GM23338 (cell line): ENCODE results near the gene MYDGF. TPM values are rescaled to one million over a fixed set of nuclear protein-coding genes. Genes with fewer than 3 reads are reported as not detected.
A peak's percentile ranks its signal among the peaks of the same experiment; 100 is the strongest.

Experiments used
- ATAC-seq: fragments of 200-7000 bp; cut with Tn5 transposase; 3 replicates; pipeline ENCODE4 v1.9.1; 2020
- DNase-seq: peaks from one replicate; pipeline ENCODE4 v3.0.0-alpha.2; 2015; ENCODE audit warnings: low spot score
- H2AFZ ChIP-seq: fragments of 200-600 bp; sonication (generic); 2 replicates; pipeline ENCODE4 v1.8.0; 2016; ENCODE audit warnings: antibody characterized with exemption, mild to moderate bottlenecking, moderate library complexity
- H3F3A ChIP-seq: fragments of 200-600 bp; sonication (generic); replicated peaks from 2 replicates; pipeline ENCODE4 v1.8.0; 2017; ENCODE audit warnings: antibody characterized with exemption, mixed run types, low read depth
- H3K27ac ChIP-seq: fragments of 200-600 bp; sonication (generic); 2 replicates; pipeline ENCODE4 v1.6.1; 2016; ENCODE audit warnings: low read depth
- H3K27me3 ChIP-seq: fragments of 200-600 bp; sonication (generic); 2 replicates; pipeline ENCODE4 v1.8.0; 2016; ENCODE audit warnings: mild to moderate bottlenecking, mixed run types, moderate library complexity; ENCODE audit not compliant: insufficient read depth
- H3K36me3 ChIP-seq: fragments of 200-600 bp; sonication (generic); 2 replicates; pipeline ENCODE4 v1.8.0; 2016; ENCODE audit warnings: mild to moderate bottlenecking; ENCODE audit not compliant: insufficient read depth
- H3K4me1 ChIP-seq: fragments of 200-600 bp; sonication (generic); 2 replicates; pipeline ENCODE4 v1.8.0; 2016; ENCODE audit warnings: mild to moderate bottlenecking, moderate library complexity; ENCODE audit not compliant: insufficient read depth
- H3K4me2 ChIP-seq: fragments of 200-600 bp; sonication (generic); 2 replicates; pipeline ENCODE4 v1.7.1; 2017; ENCODE audit warnings: mixed run types
- H3K4me3 ChIP-seq: fragments of 200-600 bp; sonication (generic); 2 replicates; pipeline ENCODE4 v1.6.1; 2016; ENCODE audit warnings: mixed run types
- H3K79me2 ChIP-seq: fragments of 200-600 bp; sonication (generic); replicated peaks from 2 replicates; pipeline ENCODE4 v1.8.0; 2017; ENCODE audit warnings: mild to moderate bottlenecking; ENCODE audit not compliant: insufficient read depth
- H3K9me2 ChIP-seq: fragments of 200-600 bp; sonication (generic); 2 replicates; pipeline ENCODE4 v1.8.0; 2017; ENCODE audit not compliant: insufficient read depth
- H4K20me1 ChIP-seq: fragments of 200-600 bp; sonication (generic); replicated peaks from 2 replicates; pipeline ENCODE4 v1.8.0; 2017; ENCODE audit warnings: mild to moderate bottlenecking; ENCODE audit not compliant: insufficient read depth
- H3K27ac Mint-ChIP-seq: 2 replicates; pipeline ENCODE4 v1.8.0; 2020; ENCODE audit warnings: inconsistent platforms, mild to moderate bottlenecking, moderate library complexity, mixed read lengths
- H3K27me3 Mint-ChIP-seq: 3 replicates; pipeline ENCODE4 v1.8.0; 2022; ENCODE audit warnings: low read depth, mild to moderate bottlenecking, moderate library complexity, mixed read lengths, inconsistent platforms; ENCODE audit not compliant: insufficient read depth, poor library complexity
- H3K36me3 Mint-ChIP-seq: 3 replicates; pipeline ENCODE4 v1.8.0; 2021; ENCODE audit warnings: low read depth, mild to moderate bottlenecking, inconsistent platforms, moderate library complexity, mixed read lengths
- H3K4me1 Mint-ChIP-seq: 3 replicates; pipeline ENCODE4 v1.8.0; 2020; ENCODE audit warnings: mild to moderate bottlenecking, inconsistent platforms, mixed read lengths
- H3K4me3 Mint-ChIP-seq: 3 replicates; pipeline ENCODE4 v1.8.0; 2021; ENCODE audit warnings: moderate library complexity, mild to moderate bottlenecking, inconsistent platforms, mixed read lengths
- H3K9me3 Mint-ChIP-seq: 3 replicates; pipeline ENCODE4 v1.8.0; 2020; ENCODE audit warnings: moderate library complexity, mild to moderate bottlenecking, inconsistent platforms, mixed read lengths
- CTCF ChIP-seq, 2 experiments: fragments of 200-600 bp in 1 of 2; sonication (generic) in 1 of 2; conservative IDR thresholded peaks; 2 replicates each; pipeline versions ENCODE4 v1.5.1 to v1.6.1; 2016 to 2017; ENCODE audit warnings: antibody characterized with exemption in 2 of 2, low read depth in 2 of 2, mild to moderate bottlenecking in 2 of 2, moderate library complexity in 1 of 2
- EZH2 ChIP-seq: fragments of 200-600 bp; sonication (generic); IDR thresholded peaks from one replicate; pipeline ENCODE4 v1.8.0; 2017; ENCODE audit warnings: antibody characterized with exemption, mild to moderate bottlenecking, low read depth; ENCODE audit not compliant: unreplicated experiment
- EZH2phosphoT487 ChIP-seq: fragments of 200-600 bp; sonication (generic); IDR thresholded peaks from one replicate; pipeline ENCODE4 v1.8.1; 2018; ENCODE audit warnings: antibody characterized with exemption; ENCODE audit not compliant: unreplicated experiment
- NANOG ChIP-seq: IDR thresholded peaks from 2 replicates; pipeline ENCODE4 v1.6.1; 2016; ENCODE audit warnings: antibody characterized with exemption, borderline replicate concordance
- REST ChIP-seq: IDR thresholded peaks from one replicate; pipeline ENCODE4 v1.6.1; 2018; ENCODE audit warnings: antibody characterized with exemption; ENCODE audit not compliant: unreplicated experiment
- STAT1 ChIP-seq: IDR thresholded peaks from one replicate; pipeline ENCODE4 v1.6.1; 2016; ENCODE audit warnings: antibody characterized with exemption; ENCODE audit not compliant: unreplicated experiment
- ZNF331 ChIP-seq: fragments of 250-450 bp; sonication (Bioruptor Pico); IDR thresholded peaks from 2 replicates; pipeline ENCODE4 v1.5.0; 2020; ENCODE audit warnings: low read depth, mild to moderate bottlenecking, moderate library complexity
- ZNF462 ChIP-seq: fragments of 250-450 bp; sonication (Bioruptor Pico); IDR thresholded peaks from 2 replicates; pipeline ENCODE4 v1.5.0; 2020; ENCODE audit warnings: mild to moderate bottlenecking, moderate library complexity
- polyA plus RNA-seq: library from polyadenylated mRNA; unstranded; fragments of >200 nt; fragmentation: Nextera tagmentation; extraction: Ambion mirVana; gene quantifications from 2 replicates; pipeline ENCODE4 v1.2.1, GENCODE V29; 2016
- total RNA-seq: library from RNA; depleted of rRNA; stranded (reverse); fragments of >200 nt; shearing (Covaris generic); gene quantifications from 2 replicates; pipeline ENCODE4 v1.2.3, GENCODE V29; 2014

The MYDGF gene
- total and polyA plus RNA-seq, 2 experiments from 2014 or later: 42.3 to 99.5 TPM

- TF ChIP-seq EZH2phosphoT487: no peak
- ATAC-seq (no peak), DNase-seq (no peak)
- H3K27ac ChIP-seq: no peak overlapping the region
- H3F3A ChIP-seq: 0 out of 2 replicates have a peak, but pooled peaks cover 3% of the 10 kb centered on the region
- H2AFZ ChIP-seq: no peak overlapping the region
- Mint-ChIP-seq H3K4me1 (no peaks in the 10 kb centered on the region), H3K4me3 (no peak overlapping the region), H3K27me3 (peaks cover 16% of the 10 kb centered on the region), H3K27ac (peak overlapping the region; percentile 85; the same call in 1 of the 2 replicates), H3K36me3 (peaks cover 67% of the 10 kb centered on the region), H3K9me3 (no peaks in the 10 kb centered on the region)
- no peaks in the 10 kb centered on the region; the same call in 1 of the 2 replicates for H4K20me1 ChIP-seq
- no peaks in the 10 kb centered on the region for H3K9me2 ChIP-seq
- H3K79me2 ChIP-seq: no peaks in the 10 kb centered on the region
- peaks cover 23% of the 10 kb centered on the region for H3K36me3 ChIP-seq
- H3K4me3 ChIP-seq: no peak overlapping the region
- H3K4me1 ChIP-seq: no peaks in the 10 kb centered on the region
- no peak overlapping the region for H3K4me2 ChIP-seq
- H3K27me3 ChIP-seq: no peaks in the 10 kb centered on the region
Measured at GRCh38 chr19:4697304-4697703, 27.2 kb upstream of the MYDGF start.

- no peaks in the 10 kb centered on the region for H3F3A ChIP-seq
- peaks cover 12% of the 10 kb centered on the region for H3K27me3 Mint-ChIP-seq
- no peak overlapping the region for H3K4me2 ChIP-seq
- no peaks in the 10 kb centered on the region for H3K27me3 ChIP-seq
- no peak overlapping the region for H3K4me3 ChIP-seq
- H3K9me3 Mint-ChIP-seq: no peaks in the 10 kb centered on the region
- H3K36me3 ChIP-seq: peaks cover 15% of the 10 kb centered on the region
- ATAC-seq: no peak
- no peaks in the 10 kb centered on the region for H3K4me1 Mint-ChIP-seq
- H3K4me3 Mint-ChIP-seq: no peak overlapping the region
- TF ChIP-seq ZNF462 (CRISPR knock-in tag) (no peak), ZNF331 (CRISPR knock-in tag) (no peak), CTCF (conservative IDR thresholded peaks at IDR 0.05; ENCODE audit: low read depth in 2 of 2) (no peak), NANOG (no peak), REST (no peak), EZH2phosphoT487 (no peak), STAT1 (no peak), EZH2 (no peak)
- H3K4me1 ChIP-seq: no peaks in the 10 kb centered on the region
- H4K20me1 ChIP-seq: no peaks in the 10 kb centered on the region; the same call in 1 of the 2 replicates
- no peak overlapping the region for H3K27ac ChIP-seq
- no peaks in the 10 kb centered on the region for H3K9me2 ChIP-seq
- no peak for DNase-seq
- H3K27ac Mint-ChIP-seq: no peak overlapping the region
- no peak overlapping the region for H2AFZ ChIP-seq
- peaks cover 56% of the 10 kb centered on the region for H3K36me3 Mint-ChIP-seq
- no peaks in the 10 kb centered on the region for H3K79me2 ChIP-seq
Measured at GRCh38 chr19:4695224-4695731, 25.1 kb upstream of the MYDGF start.
